Smooth muscle cell (in vitro differentiated cells): ENCODE data around the gene EDIL3. TPM values are rescaled to one million over a fixed set of nuclear protein-coding genes. Genes with fewer than 3 reads are reported as not detected.
"Not testable (repeated sequence)": the region's sequence is repeated elsewhere in the genome, so short reads cannot be mapped to it uniquely, and the experiment has no call there.

Source experiments
- DNase-seq: peaks from one replicate; lab custom pipeline; 2025; ENCODE audit not compliant: unreplicated experiment; lab: John Stamatoyannopoulos, UW
- H2AFZ ChIP-seq: fragments of 200-600 bp; sonication (generic); 2 replicates; pipeline ENCODE4 v1.6.0; 2016; ENCODE audit warnings: antibody characterized with exemption, low read depth, mild to moderate bottlenecking
- H3F3A ChIP-seq: fragments of 200-600 bp; sonication (generic); 2 replicates; pipeline ENCODE4 v1.6.0; 2017; ENCODE audit warnings: antibody characterized with exemption, low read depth
- H3K27ac ChIP-seq: fragments of 200-600 bp; sonication (generic); 2 replicates; pipeline ENCODE4 v1.5.1; 2016; ENCODE audit warnings: low read depth, mild to moderate bottlenecking
- H3K27me3 ChIP-seq: fragments of 200-600 bp; sonication (generic); 2 replicates; pipeline ENCODE4 v1.6.1; 2016; ENCODE audit warnings: low read depth, mild to moderate bottlenecking
- H3K36me3 ChIP-seq: fragments of 200-600 bp; sonication (generic); 2 replicates; pipeline ENCODE4 v1.5.1; 2016; ENCODE audit warnings: low read depth
- H3K4me1 ChIP-seq: fragments of 200-600 bp; sonication (generic); 2 replicates; pipeline ENCODE4 v1.5.1; 2016; ENCODE audit warnings: low read depth
- H3K4me2 ChIP-seq: fragments of 200-600 bp; sonication (generic); 2 replicates; pipeline ENCODE4 v1.6.0; 2016; ENCODE audit warnings: mild to moderate bottlenecking
- H3K4me3 ChIP-seq: fragments of 200-600 bp; sonication (generic); 2 replicates; pipeline ENCODE4 v1.5.1; 2016; ENCODE audit warnings: mild to moderate bottlenecking
- H3K79me2 ChIP-seq: fragments of 200-600 bp; sonication (generic); 2 replicates; pipeline ENCODE4 v1.6.0; 2016; ENCODE audit warnings: low read depth, mild to moderate bottlenecking
- H3K9ac ChIP-seq: fragments of 200-600 bp; sonication (generic); 2 replicates; pipeline ENCODE4 v1.6.0; 2016; ENCODE audit warnings: low read depth
- H3K9me3 ChIP-seq: fragments of 200-600 bp; sonication (generic); replicated peaks from 2 replicates; pipeline ENCODE4 v1.5.1; 2016; ENCODE audit warnings: low read depth
- H4K20me1 ChIP-seq: fragments of 200-600 bp; sonication (generic); 2 replicates; pipeline ENCODE4 v1.6.0; 2016; ENCODE audit warnings: low read depth
- CTCF ChIP-seq: fragments of 200-600 bp; sonication (generic); IDR thresholded peaks from 2 replicates; pipeline ENCODE4 v1.5.1; 2017; ENCODE audit warnings: borderline replicate concordance, mild to moderate bottlenecking, antibody characterized with exemption; ENCODE audit not compliant: insufficient read depth, poor library complexity, severe bottlenecking
- WGBS: methylation state at CpG from one replicate; pipeline ENCODE4 v1.1.7; 2016; ENCODE audit warnings: low lambda C conversion rate; 5-methylcytosine and 5-hydroxymethylcytosine counted together
- polyA plus RNA-seq: library from polyadenylated mRNA; unstranded; fragments of >200 nt; fragmentation: Nextera tagmentation; extraction: Ambion mirVana; gene quantifications from 2 replicates; pipeline ENCODE4 v1.2.1, GENCODE V29; 2016
- total RNA-seq: library from RNA; depleted of rRNA; stranded (reverse); fragments of >200 nt; gene quantifications from 2 replicates; pipeline ENCODE4 v1.2.3, GENCODE V29; 2014

EDIL3 gene
- total and polyA plus RNA-seq, 2 experiments from 2014 or later, result 98.4 to 119 TPM

GRCh38 chr5:84299959-84300358 lies 84.7 kb downstream of the EDIL3 start:
- WGBS, result 19% methylated on average over 1 of the region's 1 CpG
- Histone ChIP-seq H2AFZ (no peak overlapping the region), H3K27me3 (no peaks in the 10 kb centered on the region), H3K4me3 (no peak overlapping the region), H3K79me2 (peaks cover 16% of the 10 kb centered on the region), H3K9ac (no peak overlapping the region), H3F3A (no peaks in the 10 kb centered on the region), H3K27ac (no peak overlapping the region), H4K20me1 (no peaks in the 10 kb centered on the region), H3K4me2 (no peak overlapping the region), H3K36me3 (no peaks in the 10 kb centered on the region), H3K4me1 (no peaks in the 10 kb centered on the region), H3K9me3 (no peaks in the 10 kb centered on the region)
- DNase-seq, result no peak
- TF ChIP-seq CTCF, result no peak

- no peak overlapping the region for H3K9ac ChIP-seq
- no peaks in the 10 kb centered on the region for H3K9me3 ChIP-seq
- H3K27ac ChIP-seq, result no peak overlapping the region
- H3K4me3 ChIP-seq, result no peak overlapping the region
- no peak overlapping the region for H2AFZ ChIP-seq
- no peaks in the 10 kb centered on the region for H3K36me3 ChIP-seq
- H4K20me1 ChIP-seq, result no peaks in the 10 kb centered on the region
- no peaks in the 10 kb centered on the region for H3K27me3 ChIP-seq
- no peaks in the 10 kb centered on the region for H3F3A ChIP-seq
- H3K4me2 ChIP-seq, result no peak overlapping the region
- peaks cover 14% of the 10 kb centered on the region for H3K79me2 ChIP-seq
- no peaks in the 10 kb centered on the region for H3K4me1 ChIP-seq
- 92% methylated on average over 4 of the region's 4 CpGs for WGBS
- no peak for TF ChIP-seq CTCF
- no peak for DNase-seq
These were observed 86.1 kb downstream of the EDIL3 start for GRCh38 chr5:84298628-84299027.

GRCh38 chr5:84297641-84298040 lies 87.0 kb downstream of the EDIL3 start:
- H3F3A ChIP-seq, H2AFZ ChIP-seq, H3K27ac ChIP-seq, H3K4me1 ChIP-seq, H3K9me3 ChIP-seq, H3K4me3 ChIP-seq, H3K4me2 ChIP-seq, H3K36me3 ChIP-seq, H3K9ac ChIP-seq, DNase-seq, H3K27me3 ChIP-seq, H4K20me1 ChIP-seq: not testable (repeated sequence)
- 35% methylated on average over 4 of the region's 4 CpGs for WGBS
- H3K79me2 ChIP-seq, result peaks cover 14% of the 10 kb centered on the region

GRCh38 chr5:84292788-84293653 lies 91.7 kb downstream of the EDIL3 start:
- H3F3A ChIP-seq, result no peaks in the 10 kb centered on the region
- no peak overlapping the region for H3K4me3 ChIP-seq
- no peaks in the 10 kb centered on the region for H3K27me3 ChIP-seq
- H3K36me3 ChIP-seq, result no peaks in the 10 kb centered on the region
- no peaks in the 10 kb centered on the region for H3K9me3 ChIP-seq
- WGBS, result 92% methylated on average over 14 of the region's 14 CpGs
- no peak for TF ChIP-seq CTCF
- no peak overlapping the region for H3K27ac ChIP-seq
- H3K4me1 ChIP-seq, result no peaks in the 10 kb centered on the region
- no peak overlapping the region for H3K4me2 ChIP-seq
- H3K79me2 ChIP-seq, result peaks cover 13% of the 10 kb centered on the region
- no peak for DNase-seq
- H4K20me1 ChIP-seq, result no peaks in the 10 kb centered on the region
- H2AFZ ChIP-seq, result no peak overlapping the region
- H3K9ac ChIP-seq, result no peak overlapping the region
